HEK293T (cell line): Measurements from ENCODE around the gene GGA1.
"Not testable (repeated sequence)": the region's sequence is repeated elsewhere in the genome, so short reads cannot be mapped to it uniquely, and the experiment has no call there.

Experiments used
- CTCF ChIA-PET: fragments of 350-600 bp; formaldehyde crosslinking; extraction: SDS; loops from one replicate; lab custom pipeline; 2021; ENCODE audit warnings: antibody characterized with exemption, inconsistent platforms; lab: Yijun Ruan, JAX
- POLR2A ChIA-PET: fragments of 350-600 bp; formaldehyde crosslinking; extraction: SDS; loops from one replicate; lab custom pipeline; 2020; ENCODE audit warnings: antibody characterized with exemption, inconsistent platforms; lab: Yijun Ruan, JAX
- DNase-seq: peaks from one replicate; pipeline ENCODE4 v3.0.0; 2012; ENCODE audit warnings: mixed read lengths; ENCODE audit errors: extremely low spot score
- ARNT ChIP-seq: fragments of 450-650 bp; IDR thresholded peaks from 2 replicates; pipeline ENCODE4 v1.6.1; 2017; ENCODE audit warnings: mild to moderate bottlenecking
- BHLHE40 ChIP-seq: fragments of 450-650 bp; IDR thresholded peaks from 2 replicates; pipeline ENCODE4 v1.6.1; 2016; ENCODE audit warnings: mild to moderate bottlenecking, moderate library complexity, borderline replicate concordance
- CTBP1 ChIP-seq: fragments of 450-650 bp; IDR thresholded peaks from 2 replicates; pipeline ENCODE4 v1.6.1; 2016; ENCODE audit warnings: borderline replicate concordance
- ELF4 ChIP-seq: fragments of 450-650 bp; IDR thresholded peaks from 2 replicates; pipeline ENCODE4 v1.6.1; 2017; ENCODE audit warnings: antibody characterized with exemption
- FOXA1 ChIP-seq: fragments of 450-650 bp; IDR thresholded peaks from 2 replicates; pipeline ENCODE4 v1.6.1; 2016; ENCODE audit warnings: mild to moderate bottlenecking
- FOXK2 ChIP-seq: fragments of 450-650 bp; IDR thresholded peaks from 2 replicates; pipeline ENCODE4 v1.6.1; 2016; ENCODE audit warnings: mild to moderate bottlenecking
- FOXM1 ChIP-seq: fragments of 450-650 bp; IDR thresholded peaks from 2 replicates; pipeline ENCODE4 v1.6.1; 2017; ENCODE audit warnings: mild to moderate bottlenecking, borderline replicate concordance
- HDGF ChIP-seq: fragments of 450-650 bp; IDR thresholded peaks from 2 replicates; pipeline ENCODE4 v1.6.1; 2017; ENCODE audit warnings: antibody characterized with exemption, borderline replicate concordance
- L3MBTL2 ChIP-seq: fragments of 450-650 bp; conservative IDR thresholded peaks from 2 replicates; pipeline ENCODE4 v1.6.1; 2016; ENCODE audit warnings: mild to moderate bottlenecking
- LEF1 ChIP-seq: fragments of 450-650 bp; IDR thresholded peaks from 2 replicates; pipeline ENCODE4 v1.6.1; 2017; ENCODE audit warnings: mild to moderate bottlenecking, borderline replicate concordance
- NFRKB ChIP-seq: fragments of 450-650 bp; IDR thresholded peaks from 2 replicates; pipeline ENCODE4 v1.6.1; 2016; ENCODE audit warnings: mild to moderate bottlenecking, moderate library complexity
- SP1 ChIP-seq: fragments of 450-650 bp; IDR thresholded peaks from 2 replicates; pipeline ENCODE4 v1.6.1; 2017
- SUZ12 ChIP-seq: fragments of 450-650 bp; IDR thresholded peaks from 2 replicates; pipeline ENCODE4 v1.6.1; 2016; ENCODE audit warnings: mild to moderate bottlenecking
- TARDBP ChIP-seq: fragments of 450-650 bp; IDR thresholded peaks from 2 replicates; pipeline ENCODE4 v1.6.1; 2016
- ZNF384 ChIP-seq: fragments of 450-650 bp; IDR thresholded peaks from 2 replicates; pipeline ENCODE4 v1.6.1; 2016
- TF ChIP-seq, protein P1 (sequence below): fragments of 450-650 bp; IDR thresholded peaks from 2 replicates; pipeline ENCODE4 v1.6.1; 2016

GGA1 gene

DNA sequence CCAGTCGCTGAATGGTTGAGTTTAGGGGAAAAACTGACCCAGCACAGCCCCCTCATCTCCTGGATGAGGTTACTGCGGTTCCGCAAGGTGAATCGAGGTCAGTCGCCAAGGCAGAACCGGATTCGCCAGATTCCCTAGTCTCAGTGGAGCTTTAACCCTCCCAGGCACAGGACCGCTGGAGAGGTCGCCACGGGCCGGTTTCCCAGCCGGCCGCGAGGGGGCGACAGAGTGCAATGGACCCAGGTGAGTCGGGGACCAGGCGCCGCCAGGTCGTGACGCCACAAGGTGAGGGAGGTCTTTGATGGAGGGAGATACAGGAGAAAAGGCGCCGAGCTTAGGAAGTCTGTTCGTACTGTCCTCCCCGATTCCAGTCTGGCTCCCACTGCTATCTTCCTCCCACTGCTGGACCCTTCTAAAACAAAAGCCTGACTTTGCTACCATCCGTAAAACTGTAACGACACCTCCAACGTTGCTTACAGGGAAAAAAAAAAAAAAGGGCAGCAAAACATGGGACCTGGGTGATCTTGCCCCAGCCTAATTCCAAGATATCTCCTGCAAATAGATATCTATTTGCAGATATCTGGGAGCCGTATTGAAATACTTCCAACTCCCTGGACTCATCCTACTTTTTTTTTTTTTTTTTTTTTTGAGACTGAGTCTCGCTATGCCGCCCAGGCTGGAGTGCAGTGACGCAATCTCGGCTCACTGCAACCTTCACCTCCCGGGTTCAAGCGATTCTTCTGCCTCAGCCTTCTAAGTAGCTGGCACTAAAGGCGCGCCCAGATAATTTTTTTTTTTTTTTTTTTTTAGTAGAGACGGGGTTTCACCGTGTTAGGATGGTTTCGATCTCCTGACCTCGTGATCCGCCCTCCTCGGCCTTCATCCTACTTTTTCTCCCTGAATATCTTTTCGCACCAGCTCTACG lies 1.4 kb upstream of the GGA1 start:
- ChIA-PET POLR2A (interaction anchor here (0.6 to 4.1 kb wide), 36 partner anchors 8 to 200 kb away, joined by 3 to 37 read pairs (median 4); partner anchors contain the start of genes CDC42EP1, GCAT, LGALS1 and LGALS2), CTCF (interaction anchor here (0.5 to 7.1 kb wide), 29 partner anchors 9 to 256 kb away, joined by 3 to 47 read pairs (median 4); partner anchors contain the start of genes CARD10 and TRIOBP)
- TF ChIP-seq CTBP1, result peak; percentile 92
- TF ChIP-seq SUZ12, result no peak
- no peak for TF ChIP-seq FOXA1
- no peak for TF ChIP-seq BHLHE40
- no peak for TF ChIP-seq SP1
- no peak for TF ChIP-seq HDGF
- no peak for TF ChIP-seq FOXK2
- TF ChIP-seq ZNF384, result peak; percentile 96
- TF ChIP-seq LEF1, result no peak
- no peak for TF ChIP-seq FOXM1
- TF ChIP-seq NFRKB, result no peak
- TF ChIP-seq, protein P1, sequence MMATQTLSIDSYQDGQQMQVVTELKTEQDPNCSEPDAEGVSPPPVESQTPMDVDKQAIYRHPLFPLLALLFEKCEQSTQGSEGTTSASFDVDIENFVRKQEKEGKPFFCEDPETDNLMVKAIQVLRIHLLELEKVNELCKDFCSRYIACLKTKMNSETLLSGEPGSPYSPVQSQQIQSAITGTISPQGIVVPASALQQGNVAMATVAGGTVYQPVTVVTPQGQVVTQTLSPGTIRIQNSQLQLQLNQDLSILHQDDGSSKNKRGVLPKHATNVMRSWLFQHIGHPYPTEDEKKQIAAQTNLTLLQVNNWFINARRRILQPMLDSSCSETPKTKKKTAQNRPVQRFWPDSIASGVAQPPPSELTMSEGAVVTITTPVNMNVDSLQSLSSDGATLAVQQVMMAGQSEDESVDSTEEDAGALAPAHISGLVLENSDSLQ, result no peak
- TF ChIP-seq ELF4, result no peak
- TF ChIP-seq TARDBP, result no peak
- no peak; the same call in 1 of the 2 replicates for TF ChIP-seq L3MBTL2
- TF ChIP-seq ARNT, result no peak
- peak; percentile 88 for DNase-seq

DNA sequence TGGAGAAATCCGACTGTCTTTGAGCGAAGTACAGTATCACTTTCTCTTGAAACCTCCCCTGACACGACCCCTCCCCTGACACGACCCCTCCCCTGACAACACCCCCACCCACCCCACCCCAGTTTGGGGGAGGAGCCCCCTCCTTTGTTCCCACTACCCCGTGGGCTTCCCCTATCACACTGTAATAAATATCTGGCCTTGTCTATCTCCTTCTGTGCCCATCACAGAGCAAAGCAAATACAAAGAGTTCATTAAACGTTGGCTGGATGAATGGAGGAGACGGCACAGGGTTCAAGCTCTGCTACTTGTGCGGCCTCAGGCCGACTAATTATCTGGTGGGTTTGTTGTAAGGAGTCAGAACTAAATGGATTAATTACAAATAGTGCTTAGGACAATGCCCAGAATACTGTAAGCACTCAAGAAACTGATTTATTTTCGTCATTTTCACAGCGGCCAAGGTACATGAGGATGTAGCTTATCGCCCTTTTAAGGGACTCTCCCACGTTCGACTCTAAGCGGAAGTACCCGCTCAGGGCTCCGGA lies 628 bp upstream of the GGA1 start:
- POLR2A ChIA-PET, result interaction anchor here (0.6 to 4.1 kb wide), 30 partner anchors 9 to 200 kb away, joined by 3 to 37 read pairs (median 6); partner anchors contain the start of genes CDC42EP1, GCAT, LGALS1 and LGALS2
- no peak for DNase-seq
- CTCF ChIA-PET, result interaction anchor here (0.6 to 7.1 kb wide), 7 partner anchors 12 to 74 kb away, joined by 3 to 47 read pairs (median 6); no protein-coding TSS in a partner anchor
- TF ChIP-seq NFRKB (no peak), L3MBTL2 (peak; percentile 98), ELF4 (no peak; the same call in 1 of the 2 replicates)

- CTCF ChIA-PET, result interaction anchor here (0.6 to 7.1 kb wide), 3 partner anchors 19 to 277 kb away, joined by 3 to 47 read pairs (median 4); no protein-coding TSS in a partner anchor
- no peak for TF ChIP-seq L3MBTL2
- POLR2A ChIA-PET, result interaction anchor here (0.5 to 4.1 kb wide), 17 partner anchors 12 to 1447 kb away, joined by 3 to 37 read pairs (median 6); partner anchors contain the start of genes NOL12 and PDXP
- no peak for DNase-seq
Observed at GRCh38 chr22:37609240-37610152, 862 bp downstream of the GGA1 start.

DNA sequence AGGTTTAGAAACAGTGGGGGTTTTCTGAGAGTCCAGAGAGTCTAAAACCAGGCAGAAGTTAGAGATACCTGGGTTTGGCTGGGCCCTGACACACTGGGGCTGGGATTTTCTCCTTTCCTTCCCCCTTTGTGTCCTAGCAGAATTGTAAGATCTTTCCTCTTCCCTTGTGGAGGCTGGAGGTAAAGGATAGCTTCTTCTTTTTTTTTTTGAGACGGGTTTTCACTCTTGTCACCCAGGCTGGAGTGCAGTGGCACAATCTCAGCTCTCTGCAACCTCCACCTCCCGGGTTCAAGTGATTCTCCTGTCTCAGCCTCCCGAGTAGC lies 1.5 kb downstream of the GGA1 start:
- CTCF ChIA-PET, result interaction anchor here (0.6 to 7.1 kb wide), 2 partner anchors 20 to 277 kb away, joined by 4 to 47 read pairs; no protein-coding TSS in a partner anchor
- POLR2A ChIA-PET, result interaction anchor here (0.6 to 3.1 kb wide), 5 partner anchors 12 to 1447 kb away, joined by 3 to 16 read pairs (median 6); no protein-coding TSS in a partner anchor
- not testable (repeated sequence) for DNase-seq

GRCh38 chr22:37610480-37611129 lies 2.0 kb downstream of the GGA1 start:
- CTCF ChIA-PET, result interaction anchor here (7.1 kb wide), 1 partner anchor 20 kb away, joined by 47 read pairs; no protein-coding TSS in a partner anchor

More at GRCh38 chr22:37610480-37611129, 2.0 kb downstream of the GGA1 start:
- no peak for DNase-seq
- TF ChIP-seq SUZ12 (no peak), FOXM1 (no peak), FOXK2 (no peak), LEF1 (no peak), BHLHE40 (no peak), HDGF (no peak), ELF4 (no peak), L3MBTL2 (no peak), ARNT (no peak), SP1 (no peak), ZNF384 (no peak), TARDBP (no peak), FOXA1 (no peak), NFRKB (no peak), CTBP1 (no peak)
- TF ChIP-seq, protein P1, result no peak
- POLR2A ChIA-PET, result interaction anchor here (1.1 to 2.7 kb wide), 3 partner anchors 11 to 31 kb away, joined by 3 to 16 read pairs (median 6); no protein-coding TSS in a partner anchor
